HG03457 (cell line): ENCODE data around the gene GPHN.
"Not testable (repeated sequence)": the region's sequence is repeated elsewhere in the genome, so short reads cannot be mapped to it uniquely, and the experiment has no call there.

Experiments
- ATAC-seq: cut with Tn5 transposase; IDR thresholded peaks from one replicate; pipeline ENCODE4 v1.9.1; 2021; ENCODE audit warnings: moderate number of reproducible peaks; ENCODE audit not compliant: unreplicated experiment

Gene GPHN

DNA sequence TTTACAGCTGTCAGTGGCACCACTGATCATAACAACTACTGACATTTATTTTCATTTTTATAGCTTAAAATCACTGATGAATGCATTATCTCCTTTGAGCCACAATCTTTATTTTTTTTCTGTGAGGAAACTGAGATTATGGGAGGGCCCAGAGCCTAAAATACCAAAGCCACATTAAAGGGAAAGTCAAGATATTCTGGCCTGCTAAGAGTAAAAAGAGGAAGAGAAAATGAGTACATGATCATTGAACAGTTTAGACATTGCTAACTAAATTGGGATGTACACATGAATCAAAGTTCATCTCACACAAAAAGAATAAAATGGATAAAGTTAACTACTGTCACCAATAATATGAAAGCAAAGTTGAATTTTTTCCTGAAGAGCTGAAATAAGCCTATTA, 510.8 kb downstream of the GPHN start:
- ATAC-seq: no peak

DNA sequence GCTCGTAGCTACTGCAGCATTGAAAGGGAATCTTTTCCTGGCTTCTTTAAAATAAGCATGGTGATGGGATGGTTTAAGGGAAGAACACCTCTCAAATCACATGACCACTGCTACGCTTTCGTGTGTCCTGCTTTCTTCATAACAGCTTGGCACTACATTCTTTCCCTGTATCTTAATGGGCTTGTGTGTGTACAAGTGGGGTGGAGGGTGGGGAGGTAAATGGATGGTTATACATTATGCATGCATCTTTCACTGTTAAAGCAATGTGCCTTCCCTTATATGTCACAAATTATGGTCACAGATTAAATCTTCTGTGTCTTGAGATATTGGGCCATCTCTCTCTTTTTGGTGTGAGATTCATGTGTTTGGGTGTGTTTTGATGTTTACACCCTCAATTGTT, 511.8 kb downstream of the GPHN start:
- no peak for ATAC-seq

DNA sequence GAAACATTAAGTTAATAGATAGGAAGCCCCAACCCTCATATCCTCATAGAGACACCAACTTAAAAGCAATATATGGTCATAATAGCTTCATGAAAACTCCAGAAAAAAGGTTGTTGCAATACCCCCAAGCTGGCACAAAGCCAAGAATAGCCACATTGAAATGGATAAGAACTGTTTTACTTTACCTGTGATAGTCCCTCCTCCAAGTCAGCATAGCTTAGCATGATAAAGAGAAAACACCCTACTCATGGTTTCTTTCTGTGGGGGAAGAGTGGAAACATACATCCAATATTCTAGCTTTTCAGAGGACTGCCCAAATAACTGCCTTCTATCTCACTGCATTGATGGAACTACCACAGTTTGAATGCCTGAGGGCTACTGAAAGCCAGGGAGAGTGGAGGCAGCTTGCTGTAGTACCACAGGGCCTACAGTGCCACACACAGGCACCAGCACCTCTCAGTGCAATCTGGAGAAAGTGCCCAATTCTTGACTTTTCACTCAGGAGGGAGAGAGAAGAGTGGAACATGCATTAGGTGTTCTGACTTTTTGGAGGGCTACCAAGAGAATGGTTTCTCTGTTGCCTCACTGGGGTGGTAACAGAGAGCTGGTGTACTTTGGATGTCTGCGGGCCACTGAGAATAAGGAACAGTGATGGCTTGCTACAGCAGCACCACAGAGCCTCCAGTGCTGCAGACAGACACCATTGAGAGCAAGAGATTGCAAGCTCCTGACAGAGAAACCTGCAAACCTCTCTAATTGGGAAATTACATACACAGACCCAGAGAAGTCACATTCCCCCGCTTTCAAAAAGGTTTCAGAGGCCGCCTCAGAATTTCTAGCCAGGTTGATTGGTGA, 524.2 kb downstream of the GPHN start:
- no peak for ATAC-seq

DNA sequence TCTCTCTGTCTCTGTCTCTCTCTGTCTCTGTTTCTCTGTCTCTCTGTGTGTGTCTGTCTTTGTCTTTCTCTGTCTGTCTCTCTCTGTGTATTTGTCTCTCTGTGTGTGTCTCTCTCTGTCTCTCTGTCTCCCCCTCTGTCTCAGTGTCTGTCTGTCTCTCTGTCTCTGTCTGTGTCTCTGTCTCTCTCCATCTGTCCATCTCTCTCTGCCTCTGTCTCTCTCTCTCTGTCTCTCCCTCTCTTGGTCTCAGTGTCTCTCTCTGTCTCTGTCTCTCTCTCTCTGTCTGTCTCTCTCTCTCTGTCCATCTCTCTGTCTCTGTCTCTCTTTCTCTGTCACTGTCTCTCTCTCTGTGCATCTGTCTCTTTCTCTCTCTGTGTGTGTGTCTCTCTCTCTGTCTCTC, 537.5 kb downstream of the GPHN start:
- ATAC-seq: no peak

DNA sequence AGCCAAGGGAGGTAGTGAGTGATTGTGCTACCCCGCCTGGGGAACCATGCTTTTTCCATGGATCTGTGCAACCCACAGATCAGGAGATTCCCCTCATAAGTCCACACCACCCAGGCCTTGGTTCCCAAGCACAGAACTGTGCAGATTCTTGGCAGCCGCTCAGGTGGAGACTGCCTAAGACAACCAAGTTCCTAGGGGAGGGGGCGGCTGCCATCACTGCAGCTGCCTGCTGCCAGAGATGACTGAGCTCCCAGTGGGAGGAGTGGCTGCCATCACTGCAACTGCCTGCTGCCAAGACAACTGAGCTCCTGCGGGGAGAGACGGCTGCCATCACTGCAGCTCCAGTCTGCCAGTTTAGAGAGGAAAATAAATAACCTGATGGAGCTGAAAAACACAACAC, 542.9 kb downstream of the GPHN start:
- no peak for ATAC-seq

DNA sequence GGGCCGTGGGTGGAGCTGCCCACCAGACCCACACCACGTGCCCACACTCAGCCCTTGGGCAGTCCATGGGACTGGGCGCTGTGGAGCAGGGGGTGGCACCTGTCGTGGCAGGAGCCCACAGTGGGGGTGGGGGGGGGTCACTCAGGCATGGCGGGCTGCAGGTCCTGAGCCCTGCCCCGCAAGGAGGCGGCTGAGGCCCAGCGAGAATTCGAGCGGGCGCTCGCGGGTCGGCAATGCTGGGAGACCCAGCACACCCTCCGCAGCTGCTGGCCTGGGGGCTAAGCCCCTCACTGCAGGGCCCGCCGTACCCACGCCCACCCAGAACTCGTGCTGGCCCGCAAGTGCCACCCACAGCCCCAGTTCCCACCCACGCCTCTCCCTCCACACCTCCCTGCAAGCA, 548.7 kb downstream of the GPHN start:
- ATAC-seq: no peak

DNA sequence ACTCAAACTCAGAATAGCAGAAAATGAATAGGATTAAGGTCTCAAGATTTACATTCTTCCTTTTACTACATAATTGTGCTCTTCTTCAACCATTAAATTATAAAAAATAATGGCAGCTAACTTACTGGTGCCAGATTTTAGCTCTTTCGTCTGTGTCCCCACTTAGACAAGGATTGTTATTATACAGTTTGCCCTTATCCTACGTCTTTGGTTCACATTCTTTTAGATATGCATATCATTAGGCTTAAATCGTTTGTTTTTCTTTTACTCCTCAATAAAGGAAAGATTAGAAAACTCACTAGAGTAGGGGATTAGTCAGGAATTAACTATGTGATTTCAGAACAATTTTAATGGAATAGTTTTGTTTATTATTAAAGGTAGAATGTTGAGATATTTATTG, 551.6 kb downstream of the GPHN start:
- ATAC-seq: no peak

DNA sequence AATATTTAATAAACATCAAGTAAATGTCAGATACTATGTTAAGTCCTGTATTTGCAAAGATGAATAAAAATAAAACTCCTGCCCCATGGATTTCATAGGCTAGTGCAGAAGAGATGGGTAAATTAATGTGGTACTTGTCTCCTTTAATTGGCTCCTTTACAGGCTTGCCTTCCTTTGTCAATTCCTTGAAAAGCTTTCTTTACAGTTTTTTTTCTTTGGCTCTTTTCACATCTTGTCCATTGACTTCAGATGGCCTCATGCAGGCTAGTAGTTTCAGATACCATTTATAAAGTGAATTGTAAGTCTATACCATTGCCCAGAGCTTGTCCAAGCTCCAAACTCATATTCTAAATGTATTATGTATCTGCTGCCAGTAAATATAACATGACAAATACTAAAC, 552.6 kb downstream of the GPHN start:
- ATAC-seq: no peak

DNA sequence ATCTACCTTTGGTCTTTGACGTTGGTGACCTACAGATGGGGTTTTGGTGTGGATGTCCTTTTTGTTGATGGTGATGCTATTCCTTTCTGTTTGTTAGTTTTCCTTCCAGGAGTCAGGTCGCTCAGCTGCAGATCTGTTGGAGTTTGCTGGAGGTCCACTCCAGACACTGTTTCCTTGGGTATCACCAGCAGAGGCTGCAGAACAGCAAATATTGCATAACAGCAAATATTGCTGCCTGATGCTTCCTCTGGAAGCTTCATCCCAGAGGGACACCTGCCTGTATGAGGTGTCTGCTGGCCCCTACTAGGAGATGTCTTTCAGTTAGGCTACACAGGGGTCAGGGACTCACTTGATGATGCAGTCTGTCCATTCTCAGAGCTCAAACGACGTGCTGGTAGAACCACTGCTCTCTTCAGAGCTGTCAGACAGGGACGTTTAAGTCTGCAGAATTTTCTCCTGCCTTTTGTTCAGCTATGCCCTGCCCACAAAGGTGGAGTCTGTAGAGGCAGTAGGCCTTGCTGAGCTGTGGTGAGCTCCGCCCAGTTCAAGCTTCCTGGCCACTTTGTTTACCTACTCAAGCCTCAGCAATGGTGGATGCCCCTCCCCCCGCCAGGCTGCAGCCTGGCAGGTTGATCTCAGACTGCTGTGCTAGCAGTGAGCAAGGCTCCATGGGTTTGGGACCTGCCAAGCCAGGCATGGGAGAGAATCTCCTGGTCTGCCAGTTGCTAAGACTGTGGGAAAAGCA, 559.3 kb downstream of the GPHN start:
- ATAC-seq: not testable (repeated sequence)

DNA sequence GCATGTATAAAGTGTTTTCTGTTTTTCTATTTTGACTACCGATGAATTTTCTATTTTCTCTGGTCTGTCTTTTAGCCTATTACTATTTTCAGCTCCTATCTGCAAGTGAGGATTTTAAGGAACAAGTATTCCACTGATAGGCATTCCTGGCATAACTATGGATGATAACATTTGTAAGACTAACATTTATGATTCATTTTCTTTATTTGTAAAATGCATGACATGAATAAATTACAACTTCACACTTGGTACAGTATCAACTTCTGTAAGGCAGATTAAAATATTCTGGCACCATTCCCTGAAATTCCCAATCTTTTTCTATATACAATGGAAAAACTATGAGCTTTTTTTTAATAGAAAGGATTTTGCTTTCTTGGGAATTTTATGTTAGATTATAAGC, 560.3 kb downstream of the GPHN start:
- ATAC-seq: no peak

DNA sequence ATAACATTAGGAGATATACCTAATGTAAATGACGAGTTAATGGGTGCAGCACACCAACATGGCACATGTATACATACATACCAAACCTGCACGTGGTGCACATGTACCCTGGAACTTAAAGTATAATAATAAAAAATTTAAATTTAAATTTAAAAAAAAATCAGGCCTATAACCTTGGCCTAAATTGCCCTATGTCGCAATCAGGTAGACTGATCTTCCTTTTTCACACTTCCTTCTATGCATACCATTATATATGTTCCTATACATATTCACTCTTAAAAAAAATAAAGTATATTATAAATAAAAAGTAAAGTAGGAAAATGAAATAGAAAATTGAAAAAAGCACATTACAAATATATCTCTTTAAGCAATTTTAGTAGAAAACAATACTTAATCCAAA, 563.6 kb downstream of the GPHN start:
- ATAC-seq: no peak

DNA sequence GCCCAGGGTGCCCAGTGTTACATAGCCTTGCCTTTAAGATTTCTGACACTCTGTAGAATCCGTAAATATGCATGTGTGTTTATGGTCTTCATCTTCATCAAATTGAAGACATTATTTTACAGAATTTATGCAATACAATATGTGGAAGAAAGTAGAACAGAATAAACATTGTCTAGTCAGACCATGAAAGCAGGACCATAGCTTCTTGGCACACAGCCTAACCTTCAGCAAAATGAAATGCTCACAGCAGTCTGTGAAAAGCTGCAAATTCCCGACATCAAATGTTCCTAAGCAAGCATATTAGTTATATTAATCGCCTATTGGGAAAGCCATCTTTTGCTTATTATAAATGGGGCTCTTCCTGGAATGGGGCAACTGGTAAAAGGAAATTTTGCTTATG, 570.0 kb downstream of the GPHN start:
- ATAC-seq: no peak

DNA sequence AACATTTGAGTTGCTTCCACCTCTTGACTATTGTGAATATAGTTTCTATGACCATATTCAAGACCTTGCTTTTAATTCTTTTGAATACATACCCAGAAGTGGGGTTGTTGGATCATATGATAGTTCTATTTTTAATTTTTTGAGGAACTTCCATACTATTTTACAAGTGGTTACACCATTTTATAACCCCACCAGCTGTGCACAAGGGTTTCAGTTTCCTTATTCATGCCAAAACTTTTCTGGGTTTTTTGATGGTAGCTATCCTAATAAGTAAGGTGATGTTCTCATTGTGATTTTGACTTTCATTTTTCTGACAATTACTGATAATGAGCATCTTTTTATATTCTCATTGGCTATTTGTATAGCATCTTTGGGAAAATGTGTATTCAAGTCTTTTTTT, 571.9 kb downstream of the GPHN start:
- no peak for ATAC-seq

DNA sequence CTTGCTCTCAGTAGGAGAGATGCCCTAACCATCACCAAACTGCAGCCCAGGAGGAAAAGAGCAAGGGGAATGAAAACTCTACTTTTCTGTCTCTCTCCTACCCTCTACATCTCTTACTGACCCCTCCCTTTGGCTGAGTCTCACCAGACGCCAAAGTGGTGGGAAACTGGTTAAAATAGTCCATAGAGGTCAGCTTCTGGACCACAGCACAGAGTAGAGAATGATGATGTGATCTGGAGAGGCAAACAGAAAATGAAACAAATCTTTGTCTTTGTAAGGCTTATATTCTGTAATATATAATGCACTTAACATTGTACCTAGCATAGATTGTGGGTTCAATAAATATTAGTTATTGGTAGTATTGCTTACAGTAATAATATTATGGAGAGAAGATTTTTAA, 600.3 kb downstream of the GPHN start:
- ATAC-seq: no peak

DNA sequence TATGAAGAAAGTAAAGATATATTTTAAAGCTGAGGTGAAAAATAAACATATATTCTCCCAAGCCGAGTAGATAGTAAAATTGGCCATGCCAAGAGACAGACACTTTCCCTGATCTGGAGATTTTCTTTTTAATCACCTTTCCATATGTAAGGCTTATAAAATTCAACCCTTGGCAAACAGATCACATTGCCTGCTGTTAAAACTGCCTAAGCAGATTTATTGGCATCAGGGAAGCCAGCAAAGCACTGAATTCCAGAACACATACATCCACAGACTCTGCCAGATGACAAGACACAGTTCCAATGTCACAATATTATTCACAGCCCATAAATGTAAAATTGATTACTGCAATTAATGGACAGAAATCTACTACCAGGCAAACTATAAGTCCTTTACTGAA, 603.1 kb downstream of the GPHN start:
- no peak for ATAC-seq

DNA sequence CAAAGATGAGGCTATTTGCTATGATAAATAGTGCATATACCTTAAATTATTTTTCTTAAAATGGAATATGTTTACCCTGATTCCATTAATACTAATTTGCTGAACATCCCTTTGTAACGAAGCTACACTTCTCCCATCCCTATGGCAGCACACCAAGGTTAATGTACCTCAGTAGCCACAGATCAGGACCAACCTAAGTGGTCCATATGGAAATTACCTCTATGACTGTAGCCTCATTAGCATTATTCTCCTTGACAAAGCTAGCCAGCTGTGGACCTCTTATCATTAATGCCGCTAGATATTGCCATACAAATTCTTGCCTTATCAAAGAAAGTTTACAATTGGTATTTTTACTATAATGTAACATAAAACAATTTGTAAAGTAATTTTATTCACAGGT, 604.4 kb downstream of the GPHN start:
- ATAC-seq: no peak

DNA sequence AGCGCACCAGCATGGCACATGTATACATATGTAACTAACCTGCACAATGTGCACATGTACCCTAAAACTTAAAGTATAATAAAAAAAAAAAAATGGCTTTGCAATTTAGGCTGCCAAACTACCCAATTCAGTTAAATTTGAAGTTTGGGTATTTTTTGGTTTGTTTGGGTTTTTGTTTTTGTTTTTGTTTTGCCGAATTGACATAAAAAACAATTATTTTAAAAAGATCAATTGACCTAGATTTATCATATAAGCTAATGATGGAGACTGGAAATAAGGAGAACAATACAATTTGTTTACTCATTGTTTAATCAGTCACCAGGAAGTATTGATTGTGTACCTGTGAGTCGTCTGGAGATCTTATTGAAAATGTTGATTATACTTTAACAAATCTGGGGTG, 619.2 kb downstream of the GPHN start:
- ATAC-seq: no peak

DNA sequence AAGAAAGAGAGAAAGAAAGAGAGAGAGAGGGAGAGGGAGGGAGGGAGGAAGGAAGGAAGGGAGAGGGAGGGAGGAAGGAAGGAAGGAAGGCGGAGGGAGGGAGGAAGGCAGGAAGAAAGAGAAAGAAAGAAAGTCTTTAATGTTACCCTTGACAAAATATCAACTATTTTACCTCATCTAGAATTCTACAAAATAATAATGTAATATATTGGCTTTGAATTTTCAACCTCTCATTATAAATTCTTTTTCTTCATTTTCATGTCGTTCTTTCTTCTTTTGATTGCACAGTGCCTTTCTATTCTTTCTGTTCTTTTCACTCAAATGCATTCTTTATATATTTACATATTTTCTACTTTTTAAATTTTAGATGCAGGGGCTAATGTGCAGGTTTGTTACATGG, 621.8 kb downstream of the GPHN start:
- no peak for ATAC-seq

DNA sequence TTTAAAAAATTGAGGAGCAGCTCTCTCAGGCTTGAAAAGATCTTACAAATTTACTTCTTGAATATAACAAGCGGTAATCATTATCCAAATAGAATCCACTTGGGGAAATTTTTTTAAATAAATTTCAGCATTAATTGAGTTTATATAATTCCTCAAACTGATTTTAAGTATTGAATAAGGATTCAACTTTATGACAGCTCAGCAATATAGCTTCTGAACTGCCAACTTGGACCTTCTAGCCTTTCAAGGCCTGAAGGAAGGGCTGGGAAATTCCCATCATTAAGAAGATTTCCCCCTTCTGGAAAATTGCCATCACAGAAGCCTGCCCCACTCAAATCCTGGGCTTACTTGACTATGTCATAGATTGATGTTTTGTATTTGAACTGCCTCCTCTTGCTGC, 623.7 kb downstream of the GPHN start:
- no peak for ATAC-seq

DNA sequence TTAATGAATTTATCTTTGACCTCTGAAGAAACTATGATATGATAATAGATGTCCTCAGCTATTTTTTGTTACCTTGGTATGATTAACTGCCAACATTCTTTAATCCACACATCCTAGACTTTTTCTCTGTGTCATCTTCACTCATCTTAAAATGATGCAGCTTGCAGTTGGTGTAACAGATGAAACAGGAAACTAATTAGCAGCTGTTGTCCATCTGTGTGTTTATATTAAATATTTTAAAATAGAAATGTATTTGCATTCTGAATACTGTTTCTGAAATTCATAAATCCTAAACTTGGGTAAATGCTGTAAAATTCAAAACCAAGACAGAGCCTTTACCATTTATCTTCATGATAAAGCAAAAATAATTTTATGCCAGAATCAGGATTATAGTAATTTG, 625.2 kb downstream of the GPHN start:
- ATAC-seq: no peak

DNA sequence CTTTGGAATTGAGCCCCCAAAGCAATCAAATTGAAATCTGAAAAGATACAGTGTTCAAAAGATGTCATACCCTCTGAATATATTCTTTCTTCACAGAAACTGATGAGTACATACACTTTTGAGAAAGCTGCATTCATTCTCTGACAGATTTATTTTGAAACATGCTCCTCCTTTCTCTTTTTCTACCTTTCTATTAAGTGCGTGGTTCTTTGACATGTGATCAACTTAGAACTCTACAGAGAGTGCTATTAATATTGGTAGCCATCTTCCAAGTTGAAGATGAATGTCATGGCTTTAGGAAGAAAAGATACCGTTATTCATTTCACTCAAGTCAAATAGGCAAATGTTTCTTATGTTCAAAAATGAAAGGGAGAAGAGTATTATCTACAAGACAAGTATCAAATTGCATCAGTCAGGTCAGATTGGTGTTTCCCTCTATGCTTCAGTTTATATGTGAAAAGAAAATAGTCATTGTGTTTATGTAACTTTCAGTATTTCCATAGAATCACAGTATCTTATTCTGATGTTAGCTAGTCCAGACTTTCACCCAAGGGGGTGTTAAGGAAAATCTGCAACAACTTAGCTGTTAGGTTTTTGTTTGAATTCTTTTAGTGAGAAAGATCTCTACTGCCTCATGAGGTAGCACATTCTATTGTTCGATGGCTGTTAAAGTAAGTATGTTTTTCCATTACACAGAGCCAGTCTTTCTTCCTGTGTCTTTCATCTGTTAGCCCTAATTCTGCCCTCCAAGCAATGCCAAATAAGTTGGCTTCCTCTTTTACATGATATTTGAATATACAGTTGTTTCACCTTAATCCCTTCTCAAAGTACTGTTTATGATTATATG, 625.9 kb downstream of the GPHN start:
- ATAC-seq: no peak
